WERI-Rb-1 (cell line): ENCODE results near the gene ADPRHL1.
"Not testable (repeated sequence)": the region's sequence is repeated elsewhere in the genome, so short reads cannot be mapped to it uniquely, and the experiment has no call there.

Experiments
- DNase-seq: peaks from one replicate; pipeline ENCODE4 v3.0.0-alpha.2; 2020
- H3K27ac ChIP-seq: fragments of 250-450 bp; sonication (Bioruptor Pico); 2 replicates; pipeline ENCODE4 v1.5.1; 2020; ENCODE audit warnings: mild to moderate bottlenecking, moderate library complexity
- H3K27me3 ChIP-seq: fragments of 250-450 bp; sonication (Bioruptor Pico); 2 replicates; pipeline ENCODE4 v1.5.1; 2021; ENCODE audit warnings: mild to moderate bottlenecking, low read depth, moderate library complexity; ENCODE audit not compliant: insufficient read depth, severe bottlenecking
- H3K36me3 ChIP-seq: fragments of 250-450 bp; sonication (Bioruptor Pico); 2 replicates; pipeline ENCODE4 v1.5.1; 2020; ENCODE audit warnings: mild to moderate bottlenecking, moderate library complexity
- H3K4me3 ChIP-seq: 2 replicates; pipeline ENCODE4 v1.5.1; 2011; ENCODE audit warnings: low read depth, mild to moderate bottlenecking, control low read depth, low read length
- H3K9me3 ChIP-seq: fragments of 250-450 bp; sonication (Bioruptor Pico); 2 replicates; pipeline ENCODE4 v1.5.1; 2021; ENCODE audit warnings: mild to moderate bottlenecking, moderate library complexity; ENCODE audit not compliant: severe bottlenecking
- TF ChIP-seq, protein P1 (sequence below): IDR thresholded peaks from 2 replicates; pipeline ENCODE4 v1.5.1; 2011; ENCODE audit warnings: low read depth, mild to moderate bottlenecking, control low read depth, inconsistent platforms, low read length

The ADPRHL1 gene

DNA sequence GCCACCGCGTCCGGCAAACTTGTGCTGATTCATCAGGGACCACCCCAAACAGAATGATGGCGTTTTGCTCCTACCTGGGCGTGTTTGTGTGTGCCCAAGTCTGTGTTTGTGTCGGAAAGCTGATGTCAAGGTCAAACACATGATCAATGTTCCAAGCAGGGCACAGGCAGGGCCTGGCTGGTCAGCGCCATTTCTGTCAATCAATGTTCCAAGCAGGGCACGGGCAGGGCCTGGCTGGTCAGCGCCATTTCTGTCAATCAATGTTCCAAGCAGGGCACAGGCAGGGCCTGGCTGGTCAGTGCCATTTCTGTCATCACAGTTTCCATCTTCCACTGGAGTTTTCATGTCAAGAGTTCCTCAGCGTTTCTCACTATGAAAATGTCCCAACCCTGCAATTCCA, 74.5 kb downstream of the ADPRHL1 start:
- Histone ChIP-seq H3K9me3 (peaks cover 18% of the 10 kb centered on the region), H3K4me3 (no peak overlapping the region), H3K36me3 (no peaks in the 10 kb centered on the region), H3K27me3 (no peaks in the 10 kb centered on the region), H3K27ac (no peak overlapping the region)
- DNase-seq: no peak
- TF ChIP-seq, protein P1, sequence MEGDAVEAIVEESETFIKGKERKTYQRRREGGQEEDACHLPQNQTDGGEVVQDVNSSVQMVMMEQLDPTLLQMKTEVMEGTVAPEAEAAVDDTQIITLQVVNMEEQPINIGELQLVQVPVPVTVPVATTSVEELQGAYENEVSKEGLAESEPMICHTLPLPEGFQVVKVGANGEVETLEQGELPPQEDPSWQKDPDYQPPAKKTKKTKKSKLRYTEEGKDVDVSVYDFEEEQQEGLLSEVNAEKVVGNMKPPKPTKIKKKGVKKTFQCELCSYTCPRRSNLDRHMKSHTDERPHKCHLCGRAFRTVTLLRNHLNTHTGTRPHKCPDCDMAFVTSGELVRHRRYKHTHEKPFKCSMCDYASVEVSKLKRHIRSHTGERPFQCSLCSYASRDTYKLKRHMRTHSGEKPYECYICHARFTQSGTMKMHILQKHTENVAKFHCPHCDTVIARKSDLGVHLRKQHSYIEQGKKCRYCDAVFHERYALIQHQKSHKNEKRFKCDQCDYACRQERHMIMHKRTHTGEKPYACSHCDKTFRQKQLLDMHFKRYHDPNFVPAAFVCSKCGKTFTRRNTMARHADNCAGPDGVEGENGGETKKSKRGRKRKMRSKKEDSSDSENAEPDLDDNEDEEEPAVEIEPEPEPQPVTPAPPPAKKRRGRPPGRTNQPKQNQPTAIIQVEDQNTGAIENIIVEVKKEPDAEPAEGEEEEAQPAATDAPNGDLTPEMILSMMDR: no peak

DNA sequence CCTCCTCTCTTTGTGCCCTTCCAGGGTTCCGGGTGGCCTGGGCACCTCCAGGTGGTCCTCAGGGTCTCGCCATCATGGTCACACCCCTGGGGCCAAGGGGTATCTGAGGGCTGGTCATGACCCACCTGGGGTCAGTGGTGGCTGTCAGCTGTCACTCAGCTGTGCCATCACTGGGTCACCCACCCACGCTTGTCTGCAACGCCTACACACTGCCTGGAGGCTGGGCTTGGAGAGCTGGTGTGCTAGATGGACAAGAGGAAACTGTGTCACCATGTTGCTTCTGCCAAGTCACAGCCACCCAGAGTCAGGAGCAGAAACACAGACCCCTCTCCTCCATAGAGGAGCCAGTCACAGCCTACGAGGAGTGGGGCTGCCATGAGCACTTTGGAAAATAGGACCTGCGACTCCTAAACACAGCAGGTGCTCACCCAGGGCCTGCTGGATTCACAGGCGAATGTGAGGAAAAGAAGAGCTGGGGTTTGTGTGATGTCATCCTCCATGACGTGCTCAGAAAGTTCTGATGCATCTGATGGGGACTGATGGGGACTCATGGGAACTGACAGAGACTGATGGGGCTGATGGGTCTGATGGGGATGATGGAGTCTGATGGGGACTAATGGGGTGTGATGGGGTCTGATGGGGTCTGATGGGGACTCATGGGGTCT, 78.6 kb downstream of the ADPRHL1 start:
- no peaks in the 10 kb centered on the region for H3K9me3 ChIP-seq
- no peak overlapping the region for H3K4me3 ChIP-seq
- DNase-seq: no peak
- no peaks in the 10 kb centered on the region for H3K36me3 ChIP-seq
- no peaks in the 10 kb centered on the region for H3K27me3 ChIP-seq
- TF ChIP-seq, protein P1: no peak
- no peak overlapping the region for H3K27ac ChIP-seq

DNA sequence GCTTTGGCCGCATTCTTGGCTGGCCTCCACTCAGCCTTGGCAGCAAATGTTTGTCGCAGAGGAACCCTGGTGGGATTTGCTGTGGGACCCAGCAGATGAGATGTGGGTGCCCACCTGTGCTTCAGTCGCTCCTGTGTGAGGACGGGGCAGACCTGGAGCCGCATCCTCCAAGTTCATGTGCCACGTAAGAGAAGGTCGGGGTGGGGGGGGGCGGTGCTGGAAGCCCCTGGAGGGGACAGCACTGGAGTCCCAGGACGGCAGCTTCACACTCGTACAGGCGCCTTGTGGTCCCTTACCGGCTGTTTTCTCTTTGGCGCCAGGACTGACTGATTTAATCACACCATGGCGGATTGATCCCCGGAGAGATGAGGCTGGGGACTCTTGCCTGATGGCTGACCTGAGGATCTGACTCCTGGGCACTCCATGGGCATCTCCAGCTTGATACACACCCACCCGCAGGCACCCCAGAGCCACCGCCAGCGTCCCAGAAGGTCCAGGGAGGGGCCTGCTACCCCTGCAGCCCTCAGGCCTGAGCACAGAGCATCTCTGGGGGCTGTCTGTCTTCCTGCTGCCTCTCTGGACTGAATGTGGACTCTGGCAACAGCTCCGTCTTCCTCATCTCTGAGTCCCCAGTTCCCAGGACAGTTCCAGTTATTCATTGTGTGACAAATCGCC, 79.3 kb downstream of the ADPRHL1 start:
- Histone ChIP-seq H3K27ac (no peak overlapping the region), H3K9me3 (no peaks in the 10 kb centered on the region), H3K4me3 (no peak overlapping the region), H3K36me3 (no peaks in the 10 kb centered on the region), H3K27me3 (no peaks in the 10 kb centered on the region)
- TF ChIP-seq, protein P1: no peak
- DNase-seq: no peak

DNA sequence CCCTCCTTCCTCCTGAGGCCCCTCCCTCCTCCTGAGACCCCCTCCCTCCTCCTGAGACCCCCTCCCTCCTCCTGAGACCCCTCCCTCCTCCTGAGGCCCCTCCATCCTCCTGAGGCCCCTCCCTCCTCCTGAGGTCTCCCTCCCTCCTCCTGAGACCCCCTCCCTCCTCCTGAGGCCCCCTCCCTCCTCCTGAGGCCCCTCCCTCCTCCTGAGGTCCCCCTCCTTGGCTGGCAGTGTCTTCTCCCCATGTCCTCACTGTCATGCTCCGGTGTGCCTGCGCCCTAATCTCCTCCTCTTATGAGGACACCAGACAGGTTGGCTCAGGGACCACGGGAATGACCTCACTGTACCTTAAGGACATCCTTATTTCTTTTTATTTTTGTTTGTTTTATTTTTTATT, 81.6 kb downstream of the ADPRHL1 start:
- H3K27ac ChIP-seq, H3K4me3 ChIP-seq, H3K27me3 ChIP-seq, H3K36me3 ChIP-seq, H3K9me3 ChIP-seq, DNase-seq: not testable (repeated sequence)

DNA sequence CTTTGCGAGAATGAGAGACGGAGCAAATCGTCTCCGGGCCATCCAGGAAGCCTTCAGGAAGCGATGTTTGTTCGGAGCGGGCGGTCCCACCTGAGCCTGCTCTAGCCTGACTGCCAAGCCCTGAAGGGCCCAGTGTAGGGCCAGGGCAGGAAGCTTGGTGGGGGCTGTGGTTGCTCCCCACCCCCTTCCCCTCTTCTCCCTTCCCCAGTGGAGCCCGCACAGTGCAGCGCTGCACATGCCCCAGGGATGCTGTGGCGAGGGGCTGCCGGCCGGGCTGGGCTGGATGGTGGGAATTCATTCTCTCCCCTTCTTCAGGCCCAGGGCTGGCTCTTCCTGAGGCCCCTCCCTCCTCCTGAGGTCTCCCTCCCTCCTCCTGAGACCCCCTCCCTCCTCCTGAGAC, 82.2 kb downstream of the ADPRHL1 start:
- H3K9me3 ChIP-seq: no peaks in the 10 kb centered on the region
- DNase-seq: no peak
- TF ChIP-seq, protein P1: no peak
- no peaks in the 10 kb centered on the region for H3K36me3 ChIP-seq
- H3K4me3 ChIP-seq: no peak overlapping the region
- no peaks in the 10 kb centered on the region for H3K27me3 ChIP-seq
- H3K27ac ChIP-seq: no peak overlapping the region

DNA sequence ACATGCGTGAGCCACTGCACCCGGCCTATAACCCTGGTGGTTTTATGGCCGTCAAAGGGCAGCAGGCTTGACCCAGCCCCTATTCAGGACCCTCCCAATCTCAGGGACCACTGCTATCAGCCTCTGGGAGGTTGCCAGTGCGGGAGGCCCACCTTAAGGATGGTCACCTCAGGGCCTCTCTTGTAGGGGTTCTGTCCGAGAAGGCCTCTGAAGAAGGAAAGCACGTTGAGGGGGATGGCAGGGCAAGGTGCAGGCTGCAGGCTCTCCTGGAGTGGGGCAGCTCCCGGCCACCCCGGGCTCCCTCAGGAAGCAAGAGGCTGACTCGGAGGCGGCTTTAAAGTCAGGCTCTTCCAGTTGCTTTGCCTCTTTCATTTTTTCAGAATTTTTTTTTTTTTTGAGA, 83.4 kb downstream of the ADPRHL1 start:
- H3K27me3 ChIP-seq: no peaks in the 10 kb centered on the region
- no peaks in the 10 kb centered on the region for H3K36me3 ChIP-seq
- DNase-seq: no peak
- no peak overlapping the region for H3K27ac ChIP-seq
- TF ChIP-seq, protein P1: no peak
- no peak overlapping the region for H3K4me3 ChIP-seq
- no peaks in the 10 kb centered on the region for H3K9me3 ChIP-seq
